HepG2 (cell line): ENCODE data around the gene KIAA1755. TPM values are rescaled to one million over a fixed set of nuclear protein-coding genes. Genes with fewer than 3 reads are reported as not detected.
A peak's percentile ranks its signal among the peaks of the same experiment; 100 is the strongest.

Experiments used
- ATAC-seq: fragments of 200-7000 bp; cut with Tn5 transposase; 3 replicates; pipeline ENCODE4 v1.9.1; 2020; ENCODE audit warnings: mild to moderate bottlenecking, moderate library complexity
- BruUV-seq: library from RNA; stranded (reverse); fragments of 400-500 nt; replicated peaks from 2 replicates; lab custom pipeline; 2021; lab: Mats Ljungman, UMichigan
- CTCF ChIA-PET: fragments of 300-600 bp; formaldehyde crosslinking; extraction: SDS; loops from one replicate; lab custom pipeline; 2021; ENCODE audit warnings: low total read pairs, inconsistent platforms, low intra/inter-chr PET ratio; lab: Yijun Ruan, JAX
- POLR2A ChIA-PET: fragments of 350-600 bp; sonication (Branson Sonifier 250); formaldehyde crosslinking; loops from one replicate; lab custom pipeline; 2020; ENCODE audit warnings: antibody characterized with exemption, inconsistent platforms; lab: Yijun Ruan, JAX
- DNase-seq: peaks from one replicate; pipeline ENCODE4 v3.0.0-alpha.2; 2015; ENCODE audit warnings: low spot score
- FAIRE-seq: peaks from 3 replicates; lab custom pipeline; 2011; peaks lifted over from hg19 to GRCh38; lab: Jason Lieb, UNC
- H2AFZ ChIP-seq: one replicate; pipeline ENCODE4 v1.6.1; 2011; ENCODE audit warnings: low read length, inconsistent platforms
- H3K27ac ChIP-seq: fragments of 300-600 bp; 3 replicates; pipeline ENCODE4 v1.8.0; 2011; ENCODE audit warnings: mixed run types, mild to moderate bottlenecking, mixed read lengths, low read length, inconsistent platforms; ENCODE audit not compliant: insufficient read depth; ENCODE audit errors: extremely low read length
- H3K27me3 ChIP-seq, 2 experiments: fragments of 200-600 bp in 1 of 2; 2 replicates in 1 of 2; 3 replicates in 1 of 2; pipeline versions ENCODE4 v1.6.0 to v1.8.0; 2011; ENCODE audit warnings: low read length in 2 of 2, mild to moderate bottlenecking in 2 of 2, moderate library complexity in 2 of 2, inconsistent platforms in 1 of 2; ENCODE audit not compliant: insufficient read depth in 2 of 2, control insufficient read depth in 1 of 2
- H3K36me3 ChIP-seq, 2 experiments: fragments of 200-600 bp in 1 of 2; replicated peaks in 1 of 2; 2 replicates in 1 of 2; 3 replicates in 1 of 2; pipeline versions ENCODE4 v1.5.1 to v1.8.0; 2011; ENCODE audit warnings: low read length in 2 of 2, inconsistent platforms in 1 of 2; ENCODE audit not compliant: insufficient read depth in 2 of 2, control insufficient read depth in 1 of 2
- H3K4me1 ChIP-seq: 2 replicates; pipeline ENCODE4 v1.5.1; 2012; ENCODE audit warnings: low read length, inconsistent platforms; ENCODE audit not compliant: insufficient read depth
- H3K4me2 ChIP-seq: 2 replicates; pipeline ENCODE4 v1.6.0; 2011; ENCODE audit warnings: low read depth, low read length, inconsistent platforms
- H3K4me3 ChIP-seq, 3 experiments: fragments of 200-600 bp in 1 of 3; sonication (generic), shearing (Covaris generic) in 1 of 3; replicated peaks in 1 of 3; 2 replicates each; pipeline ENCODE4 v1.5.1; 2011 to 2016; ENCODE audit warnings: low read length in 3 of 3, inconsistent platforms in 2 of 3, low read depth in 2 of 3, mild to moderate bottlenecking in 2 of 3, control low read depth in 1 of 3, mixed read lengths in 1 of 3; ENCODE audit not compliant: insufficient read depth in 1 of 3
- H3K79me2 ChIP-seq: one replicate; pipeline ENCODE4 v1.6.1; 2011; ENCODE audit warnings: low read length, inconsistent platforms; ENCODE audit not compliant: insufficient read depth
- H3K9ac ChIP-seq: 2 replicates; pipeline ENCODE4 v1.6.0; 2011; ENCODE audit warnings: mild to moderate bottlenecking, low read depth, low read length, inconsistent platforms; ENCODE audit not compliant: insufficient read depth
- H3K9me3 ChIP-seq: 2 replicates; pipeline ENCODE4 v1.5.1; 2012; ENCODE audit warnings: mild to moderate bottlenecking, low read length
- H4K20me1 ChIP-seq: 2 replicates; pipeline ENCODE4 v1.6.0; 2011; ENCODE audit warnings: inconsistent platforms, mild to moderate bottlenecking, low read length, moderate library complexity; ENCODE audit not compliant: insufficient read depth
- FOXC1 ChIP-seq: sonication (generic); formaldehyde crosslinking; IDR thresholded peaks from 2 replicates; pipeline ENCODE4 v1.8.0; 2022; ENCODE audit warnings: mild to moderate bottlenecking, missing genetic modification reagents, borderline replicate concordance
- FOXO4 ChIP-seq: sonication (generic); formaldehyde crosslinking; conservative IDR thresholded peaks from 2 replicates; pipeline ENCODE4 v1.8.1; 2023; ENCODE audit warnings: missing genetic modification reagents
- KDM6A ChIP-seq: IDR thresholded peaks from 2 replicates; pipeline ENCODE4 v1.6.1; 2016; ENCODE audit warnings: low read depth
- KMT2A ChIP-seq: sonication (generic); formaldehyde crosslinking; IDR thresholded peaks from 2 replicates; pipeline ENCODE4 v1.4.0; 2020; ENCODE audit warnings: missing genetic modification reagents
- MYNN ChIP-seq: sonication (generic); formaldehyde crosslinking; IDR thresholded peaks from 2 replicates; pipeline ENCODE4 v1.4.0; 2020; ENCODE audit warnings: mild to moderate bottlenecking, low read depth, missing genetic modification reagents
- NR0B2 ChIP-seq: sonication (generic); formaldehyde crosslinking; IDR thresholded peaks from 2 replicates; pipeline ENCODE4 v1.4.0; 2020; ENCODE audit warnings: mild to moderate bottlenecking, missing genetic modification reagents
- SALL2 ChIP-seq: sonication (generic); formaldehyde crosslinking; IDR thresholded peaks from 2 replicates; pipeline ENCODE4 v1.8.1; 2023; ENCODE audit warnings: mild to moderate bottlenecking, missing genetic modification reagents, inconsistent platforms
- SMAD1 ChIP-seq: sonication (generic); formaldehyde crosslinking; IDR thresholded peaks from 2 replicates; pipeline ENCODE4 v1.4.0; 2020; ENCODE audit warnings: missing genetic modification reagents, low read depth, mild to moderate bottlenecking, borderline replicate concordance
- STAG1 ChIP-seq: sonication (generic); formaldehyde crosslinking; IDR thresholded peaks from 2 replicates; pipeline ENCODE4 v1.4.0; 2020; ENCODE audit warnings: missing genetic modification reagents
- ZIK1 ChIP-seq: sonication (generic); formaldehyde crosslinking; IDR thresholded peaks from 2 replicates; pipeline ENCODE4 v1.5.0; 2020; ENCODE audit warnings: mild to moderate bottlenecking, low read depth, missing genetic modification reagents, borderline replicate concordance
- ZKSCAN5 ChIP-seq: sonication (generic); formaldehyde crosslinking; IDR thresholded peaks from 2 replicates; pipeline ENCODE4 v1.5.1; 2020; ENCODE audit warnings: mild to moderate bottlenecking, missing genetic modification reagents
- ZKSCAN8 ChIP-seq: IDR thresholded peaks from 2 replicates; pipeline ENCODE4 v1.6.1; 2016; ENCODE audit warnings: borderline replicate concordance, missing genetic modification reagents, missing compliant biosample characterization
- ZNF18 ChIP-seq: sonication (generic); formaldehyde crosslinking; IDR thresholded peaks from 2 replicates; pipeline ENCODE4 v1.8.0; 2022; ENCODE audit warnings: mild to moderate bottlenecking, missing genetic modification reagents; ENCODE audit not compliant: insufficient replicate concordance
- ZNF343 ChIP-seq: sonication (generic); formaldehyde crosslinking; IDR thresholded peaks from 2 replicates; pipeline ENCODE4 v1.4.0; 2020; ENCODE audit warnings: mild to moderate bottlenecking, missing genetic modification reagents
- ZNF496 ChIP-seq: sonication (generic); formaldehyde crosslinking; IDR thresholded peaks from 2 replicates; pipeline ENCODE4 v1.8.1; 2023; ENCODE audit warnings: mild to moderate bottlenecking, moderate library complexity, missing genetic modification reagents; ENCODE audit not compliant: insufficient replicate concordance
- ZNF788 ChIP-seq: sonication (generic); formaldehyde crosslinking; IDR thresholded peaks from 2 replicates; pipeline ENCODE4 v1.5.0; 2020; ENCODE audit warnings: mild to moderate bottlenecking, missing genetic modification reagents, borderline replicate concordance
- WGBS: methylation state at CpG from one replicate; pipeline ENCODE4 v1.1.6; 2017; ENCODE audit warnings: low lambda C conversion rate; 5-methylcytosine and 5-hydroxymethylcytosine counted together
- in situ Hi-C: cut with HindIII; loops from 2 replicates; pipeline ENCODE4 v1.10.0; 2017; ENCODE audit warnings: low pct_unique_long_range_greater_than_20kb; ENCODE audit not compliant: extremely low pct_ligation_motif_present
- intact Hi-C: fragments of 100-400 bp; cut with micrococcal nuclease; formaldehyde crosslinking; loops from one replicate; pipeline ENCODE4 v1.10.0; 2022; ENCODE audit not compliant: unreplicated experiment
- polyA plus RNA-seq, 8 experiments: library from polyadenylated mRNA; depleted of rRNA in 3 of 8; stranded (reverse) in 7 of 8; unstranded in 1 of 8; fragments of >200 nt; fragmentation: Illumina TruSeq in 4 of 8; extraction: Trizol in 4 of 8; gene quantifications; 2 replicates each; pipeline versions ENCODE4 v1.2.1 to v1.2.3, GENCODE V29; 2011 to 2016; ENCODE audit warnings: low read depth in 4 of 8, missing spikeins in 1 of 8, mixed read lengths in 1 of 8; ENCODE audit not compliant: insufficient read depth in 1 of 8
- total RNA-seq, 5 experiments: library from RNA; depleted of rRNA; stranded (reverse); fragments of >200 nt; fragmentation: Illumina TruSeq; extraction: Trizol; gene quantifications; 2 replicates each; pipeline ENCODE4 v1.2.3, GENCODE V29; 2016; ENCODE audit warnings: low read depth in 1 of 5

The KIAA1755 gene
- total and polyA plus RNA-seq, 2 of the 13 experiments (the other 11 are each of a cell fraction or from before 2014, with no cell fraction given): 0.04 TPM; not detected in 1

- CTCF ChIA-PET: interaction anchor here (0.6 to 5.4 kb wide), 4 partner anchors 94 to 278 kb away, joined by 3 to 140 read pairs (median 3); no protein-coding TSS in a partner anchor
- no peaks in the 10 kb centered on the region for H3K9me3 ChIP-seq
- H4K20me1 ChIP-seq: peaks cover 4% of the 10 kb centered on the region; the same call in 1 of the 2 replicates
- ATAC-seq: peak; percentile 4; the same call in 1 of the 3 replicates
- no peak for DNase-seq
- POLR2A ChIA-PET: interaction anchor here (1.0 to 1.1 kb wide), 2 partner anchors 161 to 186 kb away, joined by 3 to 5 read pairs; partner anchors contain the start of genes RPRD1B and TTI1
- in situ Hi-C loops: loop anchor here (25.0 kb wide), 1 partner anchor 657 kb away; no protein-coding TSS in a partner anchor
- H3K79me2 ChIP-seq: no peaks in the 10 kb centered on the region
- H2AFZ ChIP-seq: no peak overlapping the region
- H3K36me3 ChIP-seq: no peaks in the 10 kb centered on the region
- H3K4me1 ChIP-seq: peaks cover 18% of the 10 kb centered on the region; the same call in 1 of the 2 replicates
- no peak for FAIRE-seq
- BruUV-seq: no TSS peak
- H3K4me3 ChIP-seq: no peak overlapping the region
- 42% methylated on average over 19 of the region's 19 CpGs for WGBS
- H3K27me3 ChIP-seq: peaks cover 6 to 36% of the 10 kb centered on the region in 2 experiments; a peak in 4 of 5 replicates
- intact Hi-C loops: no loop called here
- H3K4me2 ChIP-seq: no peak overlapping the region
- H3K9ac ChIP-seq: no peak overlapping the region
- no peak overlapping the region for H3K27ac ChIP-seq
- TF ChIP-seq ZNF343 (CRISPR knock-in tag) (no peak), ZIK1 (no peak), SMAD1 (CRISPR knock-in tag) (no peak), SALL2 (CRISPR knock-in tag) (no peak), FOXC1 (CRISPR knock-in tag) (no peak), KDM6A (CRISPR knock-in tag) (no peak), ZNF18 (no peak), KMT2A (CRISPR knock-in tag) (no peak), FOXO4 (CRISPR knock-in tag) (no peak), MYNN (no peak), ZNF496 (CRISPR knock-in tag) (no peak), STAG1 (no peak), ZKSCAN8 (CRISPR knock-in tag) (peak; percentile 97), ZNF788 (no peak), NR0B2 (no peak), ZKSCAN5 (CRISPR knock-in tag) (peak; percentile 90; the same call in 1 of the 2 replicates)
These were observed 41.3 kb downstream of the KIAA1755 start for GRCh38 chr20:38219006-38219950.
